Spleen (tissue), 11 donors: ENCODE data around the gene TCAIM. TPM values are rescaled to one million over a fixed set of nuclear protein-coding genes. Genes with fewer than 3 reads are reported as not detected.
"Not testable (repeated sequence)": the region's sequence is repeated elsewhere in the genome, so short reads cannot be mapped to it uniquely, and the experiment has no call there.

Experiments used
- DNase-seq: peaks from one replicate; pipeline ENCODE4 v3.0.0-alpha.2; 2020
- H3K27ac ChIP-seq, 8 donors: fragments of 200-600 bp; sonication (generic) in 7 of 8; 1 replicate in 4 of 8; 2 replicates in 4 of 8; pipeline versions ENCODE4 v1.5.0 to v1.8.0; 2016 to 2021; ENCODE audit warnings: inconsistent platforms in 4 of 8, mild to moderate bottlenecking in 4 of 8, moderate library complexity in 1 of 8
- H3K27me3 ChIP-seq, 7 donors: fragments of 200-600 bp; sonication (generic) in 6 of 7; replicated peaks in 1 of 7; 1 replicate in 4 of 7; 2 replicates in 3 of 7; pipeline versions ENCODE4 v1.5.0 to v1.8.0; 2016 to 2021; ENCODE audit warnings: inconsistent platforms in 3 of 7, mild to moderate bottlenecking in 1 of 7
- H3K36me3 ChIP-seq, 6 donors: fragments of 200-600 bp; sonication (generic) in 5 of 6; 1 replicate in 4 of 6; 2 replicates in 2 of 6; pipeline versions ENCODE4 v1.5.0 to v1.8.0; 2016 to 2021; ENCODE audit warnings: inconsistent platforms in 2 of 6
- H3K4me1 ChIP-seq, 6 donors: fragments of 200-600 bp; sonication (generic) in 5 of 6; 1 replicate in 3 of 6; 2 replicates in 3 of 6; pipeline versions ENCODE4 v1.5.0 to v1.8.0; 2016 to 2021; ENCODE audit warnings: inconsistent platforms in 3 of 6
- H3K4me3 ChIP-seq, 8 donors: fragments of 200-600 bp; sonication (generic) in 7 of 8; 1 replicate in 4 of 8; 2 replicates in 4 of 8; pipeline versions ENCODE4 v1.5.0 to v1.8.0; 2016 to 2021; ENCODE audit warnings: inconsistent platforms in 4 of 8, mild to moderate bottlenecking in 4 of 8, moderate library complexity in 2 of 8
- H3K9me3 ChIP-seq, 8 donors: fragments of 200-600 bp; sonication (generic) in 7 of 8; 1 replicate in 4 of 8; 2 replicates in 4 of 8; pipeline versions ENCODE4 v1.5.0 to v1.8.0; 2016 to 2021; ENCODE audit warnings: inconsistent platforms in 4 of 8
- CTCF ChIP-seq, 11 experiments: fragments of 200-600 bp in 7 of 11; fragments of 450-650 bp in 4 of 11; sonication (generic) in 4 of 11; IDR thresholded peaks in 8 of 11; conservative IDR thresholded peaks in 3 of 11; 1 replicate in 7 of 11; 2 replicates in 4 of 11; pipeline versions ENCODE4 v1.4.0 to v1.8.0; 2016 to 2021; ENCODE audit warnings: antibody characterized with exemption in 11 of 11, inconsistent platforms in 4 of 11, mild to moderate bottlenecking in 1 of 11
- POLR2A ChIP-seq, 3 donors: fragments of 450-650 bp; IDR thresholded peaks; one replicate each; pipeline ENCODE4 v1.5.1; 2017; ENCODE audit warnings: antibody characterized with exemption in 3 of 3, mild to moderate bottlenecking in 1 of 3
- POLR2AphosphoS5 ChIP-seq, 3 donors: sonication (generic); formaldehyde crosslinking; IDR thresholded peaks; one replicate each; pipeline ENCODE4 v1.5.1; 2017; ENCODE audit warnings: antibody characterized with exemption in 3 of 3
- WGBS, 5 donors: extraction: QIAGEN DNeasy Blood & Tissue Kit in 3 of 5; methylation state at CpG; one replicate each; pipeline versions ENCODE4 v1.1.5 to v1.1.7; 2013 to 2018; 5-methylcytosine and 5-hydroxymethylcytosine counted together
- intact Hi-C: fragments of 100-400 bp; cut with DNase I; formaldehyde crosslinking; loops from one replicate; pipeline ENCODE4 v1.15.0; 2023; ENCODE audit warnings: low total_unique reads
- polyA plus RNA-seq, 3 donors: library from polyadenylated mRNA; stranded (reverse); fragments of 200-250 nt; gene quantifications; one replicate each; pipeline ENCODE4 v1.2.1, GENCODE V29; 2013
- total RNA-seq, 7 donors: library from RNA; depleted of rRNA in 3 of 7; stranded (reverse); fragments of >200 nt in 3 of 7; fragmentation: NEBNext Ultra II Directional in 4 of 7; extraction: Animal tissue kit (Norgen Biotek cat#: 25700) in 4 of 7; gene quantifications; one replicate each; pipeline versions ENCODE4 v1.1.0 to v1.2.1, GENCODE V29; 2016 to 2021
- donor health status: healthy with polysubstance abuse.
- donor health status: DM: no; HTN: no; CAD: no; lungs with moderate emphysema.
- donor health status: DM: no; HTN: no; CAD: no.
- donor health status: Bipolar disorder and iron deficiency.
- donor health status: healthy.
- donor health status: DM: no; HTN: no; CAD: no.
- donor health status: DM: yes; HTN: yes; CAD: no.

TCAIM gene
- total and polyA plus RNA-seq, 10 donors: 7.2 to 31.7 (median 22.9) TPM

GRCh38 chr3:44340058-44340395 is 1.5 kb downstream of the TCAIM start:
- Histone ChIP-seq H3K4me3 (peak overlapping the region in 5 of 8 donors; percentile 58 to 79 (median 64)), H3K27ac (peak overlapping the region in 5 of 8 donors; percentile 95 to 98 (median 98)), H3K27me3 (no peaks in the 10 kb centered on the region), H3K36me3 (no peaks in the 10 kb centered on the region), H3K9me3 (no peaks in the 10 kb centered on the region), H3K4me1 (peaks cover 0 to 49% (median 37%) of the 10 kb centered on the region in 6 donors)
- no peak for TF ChIP-seq POLR2A (IDR thresholded peaks at IDR 0.05)
- WGBS, 5 donors: 81 to 90% (median 88%) methylated on average over 3 of the region's 3 CpGs
- intact Hi-C loops: no loop called here
- DNase-seq: no peak

GRCh38 chr3:44342176-44342790 is 3.7 kb downstream of the TCAIM start:
- no peaks in the 10 kb centered on the region for H3K36me3 ChIP-seq
- no peak for TF ChIP-seq POLR2A (IDR thresholded peaks at IDR 0.05)
- no peaks in the 10 kb centered on the region for H3K27me3 ChIP-seq
- no peak for DNase-seq
- no peaks in the 10 kb centered on the region for H3K9me3 ChIP-seq
- intact Hi-C loops: no loop called here
- WGBS, 5 donors: 70 to 88% (median 83%) methylated on average over 1 of the region's 1 CpG
- no peak overlapping the region for H3K4me3 ChIP-seq
- peaks cover 0 to 61% (median 40%) of the 10 kb centered on the region in 6 donors for H3K4me1 ChIP-seq
- H3K27ac ChIP-seq: peak overlapping the region in 4 of 8 donors; percentile 11 to 24 (median 17)

GRCh38 chr3:44343421-44343820 is 4.9 kb downstream of the TCAIM start:
- no peak for DNase-seq
- H3K27me3 ChIP-seq: no peaks in the 10 kb centered on the region
- no peak overlapping the region for H3K4me3 ChIP-seq
- intact Hi-C loops: no loop called here
- no peak for TF ChIP-seq POLR2AphosphoS5 (IDR thresholded peaks at IDR 0.05)
- no peak for TF ChIP-seq POLR2A (IDR thresholded peaks at IDR 0.05)
- H3K9me3 ChIP-seq: no peaks in the 10 kb centered on the region
- H3K4me1 ChIP-seq: peaks cover 0 to 60% (median 39%) of the 10 kb centered on the region in 6 donors
- H3K36me3 ChIP-seq: no peaks in the 10 kb centered on the region
- peak overlapping the region in 5 of 8 donors; percentile 9 to 24 (median 14) for H3K27ac ChIP-seq

- not testable (repeated sequence) for H3K36me3 ChIP-seq
Observed at GRCh38 chr3:44346590-44346989, 8.0 kb downstream of the TCAIM start.

GRCh38 chr3:44348993-44349392 is 10.4 kb downstream of the TCAIM start:
- Histone ChIP-seq H3K4me3 (no peak overlapping the region), H3K27ac (no peak overlapping the region), H3K4me1 (peaks cover 0 to 19% (median 4%) of the 10 kb centered on the region in 6 donors), H3K36me3 (peaks cover 0 to 12% (median 0%) of the 10 kb centered on the region in 6 donors), H3K9me3 (no peaks in the 10 kb centered on the region), H3K27me3 (no peaks in the 10 kb centered on the region)
- intact Hi-C loops: no loop called here
- 88 to 94% (median 94%) methylated on average over 6 of the region's 6 CpGs for WGBS, 5 donors
- no peak for DNase-seq
- TF ChIP-seq CTCF (IDR thresholded peaks at IDR 0.05 in 8 of 11, conservative IDR thresholded peaks at IDR 0.05 in 3 of 11) (no peak), POLR2A (IDR thresholded peaks at IDR 0.05) (no peak), POLR2AphosphoS5 (IDR thresholded peaks at IDR 0.05) (no peak)

More at GRCh38 chr3:44346590-44346989, 8.0 kb downstream of the TCAIM start:
- Histone ChIP-seq H3K27ac (peak overlapping the region in 7 of 8 donors; percentile 39 to 75 (median 62)), H3K4me1 (peaks cover 0 to 31% (median 12%) of the 10 kb centered on the region in 6 donors)
- H3K9me3 ChIP-seq, H3K4me3 ChIP-seq, H3K27me3 ChIP-seq, intact Hi-C loops, DNase-seq: not testable (repeated sequence)
- peak in 1 of 3 donors; percentile 45 for TF ChIP-seq POLR2AphosphoS5 (IDR thresholded peaks at IDR 0.05)
- 71 to 83% (median 72%) methylated on average over 6 of the region's 6 CpGs for WGBS, 5 donors

GRCh38 chr3:44353355-44353924 is 14.9 kb downstream of the TCAIM start:
- peaks cover 0 to 49% (median 8%) of the 10 kb centered on the region in 6 donors for H3K36me3 ChIP-seq
- no peak overlapping the region for H3K4me3 ChIP-seq
- 100% methylated on average over 1 of the region's 1 CpG for WGBS, 5 donors
- no peaks in the 10 kb centered on the region for H3K9me3 ChIP-seq
- TF ChIP-seq POLR2A (IDR thresholded peaks at IDR 0.05) (no peak), POLR2AphosphoS5 (IDR thresholded peaks at IDR 0.05) (no peak), CTCF (IDR thresholded peaks at IDR 0.05 in 8 of 11, conservative IDR thresholded peaks at IDR 0.05 in 3 of 11) (no peak)
- H3K27me3 ChIP-seq: no peaks in the 10 kb centered on the region
- no peak for DNase-seq
- peaks cover 0 to 10% (median 4%) of the 10 kb centered on the region in 6 donors for H3K4me1 ChIP-seq
- no peak overlapping the region for H3K27ac ChIP-seq
- intact Hi-C loops: no loop called here
